HL-60 (cell line): ENCODE results near the gene DCAF16.

Source experiments
- DNase-seq, 2 experiments: peaks; one replicate each; pipeline ENCODE4 v3.0.0-alpha.2; 2010 to 2020; ENCODE audit warnings: low read depth in 1 of 2, low spot score in 1 of 2
- H3K27ac ChIP-seq: fragments of 250-450 bp; sonication (Bioruptor Pico); replicated peaks from 2 replicates; pipeline ENCODE4 v1.5.1; 2020; ENCODE audit warnings: mild to moderate bottlenecking, moderate library complexity
- H3K27me3 ChIP-seq: fragments of 250-450 bp; sonication (Bioruptor Pico); 2 replicates; pipeline ENCODE4 v1.5.1; 2021; ENCODE audit warnings: mild to moderate bottlenecking, moderate library complexity; ENCODE audit not compliant: insufficient read depth, poor library complexity, severe bottlenecking
- H3K4me3 ChIP-seq: replicated peaks from 2 replicates; pipeline ENCODE4 v1.5.1; 2011; ENCODE audit warnings: mild to moderate bottlenecking, control low read depth, low read length; ENCODE audit not compliant: insufficient read depth
- GABPA ChIP-seq: IDR thresholded peaks from 2 replicates; pipeline ENCODE4 v1.6.1; 2012; ENCODE audit warnings: low read depth
- POLR2AphosphoS5 ChIP-seq: IDR thresholded peaks from 2 replicates; pipeline ENCODE4 v1.6.1; 2012; ENCODE audit warnings: low read depth
- SPI1 ChIP-seq: IDR thresholded peaks from 2 replicates; pipeline ENCODE4 v1.6.1; 2012; ENCODE audit warnings: low read depth, mild to moderate bottlenecking, borderline replicate concordance
- TF ChIP-seq, protein P1 (sequence below): IDR thresholded peaks from 2 replicates; pipeline ENCODE4 v1.6.1; 2012; ENCODE audit warnings: low read depth; ENCODE audit not compliant: insufficient replicate concordance
- TF ChIP-seq, protein P2 (sequence below): IDR thresholded peaks from one replicate; pipeline ENCODE4 v1.5.1; 2011; ENCODE audit warnings: low read length, control low read depth, inconsistent platforms; ENCODE audit not compliant: insufficient read depth

Gene DCAF16

DNA sequence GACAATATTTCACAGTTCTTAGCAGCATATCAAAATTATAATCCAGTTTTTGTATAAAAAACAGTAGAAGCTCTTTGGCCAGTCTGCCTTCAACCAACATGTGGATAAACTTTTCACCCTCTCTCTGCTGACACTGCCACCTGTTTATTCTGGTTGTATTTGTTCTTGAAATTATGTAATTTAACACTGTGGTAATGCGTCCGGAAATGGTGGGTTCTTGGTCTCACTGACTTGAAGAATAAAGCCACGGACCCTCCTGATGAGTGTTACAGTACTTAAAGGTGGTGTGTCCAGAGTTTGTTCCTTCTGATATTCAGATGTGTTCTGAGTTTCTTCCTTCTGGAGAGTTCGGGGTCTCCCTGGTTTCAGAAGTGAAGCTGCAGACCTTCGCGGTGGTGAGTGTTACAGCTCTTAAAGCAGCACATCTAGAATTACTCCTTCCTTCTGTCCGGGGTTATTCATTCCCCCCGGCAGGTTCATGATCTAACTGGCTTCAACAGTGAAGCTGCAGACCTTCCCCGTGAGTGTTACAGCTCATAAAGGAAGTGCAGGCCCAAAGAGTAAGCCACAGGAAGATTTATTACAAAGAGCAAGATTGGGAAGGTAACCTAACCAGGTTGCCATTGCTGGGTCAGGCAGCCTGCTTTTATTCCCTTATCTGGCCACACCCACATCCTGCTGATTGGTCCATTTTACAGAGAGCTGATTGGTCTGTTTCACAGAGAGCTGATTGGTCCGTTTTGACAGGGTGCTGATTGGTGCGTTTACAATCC is 44.9 kb downstream of the DCAF16 start:
- H3K4me3 ChIP-seq: no peak overlapping the region
- TF ChIP-seq, protein P1, sequence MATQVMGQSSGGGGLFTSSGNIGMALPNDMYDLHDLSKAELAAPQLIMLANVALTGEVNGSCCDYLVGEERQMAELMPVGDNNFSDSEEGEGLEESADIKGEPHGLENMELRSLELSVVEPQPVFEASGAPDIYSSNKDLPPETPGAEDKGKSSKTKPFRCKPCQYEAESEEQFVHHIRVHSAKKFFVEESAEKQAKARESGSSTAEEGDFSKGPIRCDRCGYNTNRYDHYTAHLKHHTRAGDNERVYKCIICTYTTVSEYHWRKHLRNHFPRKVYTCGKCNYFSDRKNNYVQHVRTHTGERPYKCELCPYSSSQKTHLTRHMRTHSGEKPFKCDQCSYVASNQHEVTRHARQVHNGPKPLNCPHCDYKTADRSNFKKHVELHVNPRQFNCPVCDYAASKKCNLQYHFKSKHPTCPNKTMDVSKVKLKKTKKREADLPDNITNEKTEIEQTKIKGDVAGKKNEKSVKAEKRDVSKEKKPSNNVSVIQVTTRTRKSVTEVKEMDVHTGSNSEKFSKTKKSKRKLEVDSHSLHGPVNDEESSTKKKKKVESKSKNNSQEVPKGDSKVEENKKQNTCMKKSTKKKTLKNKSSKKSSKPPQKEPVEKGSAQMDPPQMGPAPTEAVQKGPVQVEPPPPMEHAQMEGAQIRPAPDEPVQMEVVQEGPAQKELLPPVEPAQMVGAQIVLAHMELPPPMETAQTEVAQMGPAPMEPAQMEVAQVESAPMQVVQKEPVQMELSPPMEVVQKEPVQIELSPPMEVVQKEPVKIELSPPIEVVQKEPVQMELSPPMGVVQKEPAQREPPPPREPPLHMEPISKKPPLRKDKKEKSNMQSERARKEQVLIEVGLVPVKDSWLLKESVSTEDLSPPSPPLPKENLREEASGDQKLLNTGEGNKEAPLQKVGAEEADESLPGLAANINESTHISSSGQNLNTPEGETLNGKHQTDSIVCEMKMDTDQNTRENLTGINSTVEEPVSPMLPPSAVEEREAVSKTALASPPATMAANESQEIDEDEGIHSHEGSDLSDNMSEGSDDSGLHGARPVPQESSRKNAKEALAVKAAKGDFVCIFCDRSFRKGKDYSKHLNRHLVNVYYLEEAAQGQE: no peak
- TF ChIP-seq, protein P2, sequence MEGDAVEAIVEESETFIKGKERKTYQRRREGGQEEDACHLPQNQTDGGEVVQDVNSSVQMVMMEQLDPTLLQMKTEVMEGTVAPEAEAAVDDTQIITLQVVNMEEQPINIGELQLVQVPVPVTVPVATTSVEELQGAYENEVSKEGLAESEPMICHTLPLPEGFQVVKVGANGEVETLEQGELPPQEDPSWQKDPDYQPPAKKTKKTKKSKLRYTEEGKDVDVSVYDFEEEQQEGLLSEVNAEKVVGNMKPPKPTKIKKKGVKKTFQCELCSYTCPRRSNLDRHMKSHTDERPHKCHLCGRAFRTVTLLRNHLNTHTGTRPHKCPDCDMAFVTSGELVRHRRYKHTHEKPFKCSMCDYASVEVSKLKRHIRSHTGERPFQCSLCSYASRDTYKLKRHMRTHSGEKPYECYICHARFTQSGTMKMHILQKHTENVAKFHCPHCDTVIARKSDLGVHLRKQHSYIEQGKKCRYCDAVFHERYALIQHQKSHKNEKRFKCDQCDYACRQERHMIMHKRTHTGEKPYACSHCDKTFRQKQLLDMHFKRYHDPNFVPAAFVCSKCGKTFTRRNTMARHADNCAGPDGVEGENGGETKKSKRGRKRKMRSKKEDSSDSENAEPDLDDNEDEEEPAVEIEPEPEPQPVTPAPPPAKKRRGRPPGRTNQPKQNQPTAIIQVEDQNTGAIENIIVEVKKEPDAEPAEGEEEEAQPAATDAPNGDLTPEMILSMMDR: no peak
- TF ChIP-seq POLR2AphosphoS5 (no peak), SPI1 (no peak), GABPA (no peak)
- H3K27me3 ChIP-seq: no peaks in the 10 kb centered on the region
- no peak overlapping the region for H3K27ac ChIP-seq
- no peak for DNase-seq

DNA sequence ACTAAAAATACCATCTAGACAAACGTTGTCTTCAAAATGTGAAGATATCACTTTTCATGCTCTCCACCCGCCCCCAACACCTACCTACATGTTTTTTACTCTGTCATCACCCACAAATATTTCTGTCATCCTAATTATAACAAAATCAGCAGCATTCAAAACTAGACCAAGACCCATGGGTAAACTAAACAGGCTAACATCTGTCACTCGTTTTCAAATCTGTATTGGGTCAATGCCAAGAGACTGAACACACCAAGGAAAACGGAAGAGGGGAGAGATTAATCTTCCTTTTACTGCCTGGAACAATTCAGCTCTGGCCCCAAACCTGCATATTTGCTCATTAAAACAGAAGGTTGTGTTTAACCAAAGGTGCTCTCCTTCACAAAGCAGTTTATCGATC is 46.6 kb downstream of the DCAF16 start:
- no peak for DNase-seq
- Histone ChIP-seq H3K27me3 (no peaks in the 10 kb centered on the region), H3K4me3 (no peak overlapping the region), H3K27ac (no peak overlapping the region)
- TF ChIP-seq POLR2AphosphoS5 (no peak), GABPA (no peak), SPI1 (no peak)
- TF ChIP-seq, protein P2: no peak
- TF ChIP-seq, protein P1: no peak

DNA sequence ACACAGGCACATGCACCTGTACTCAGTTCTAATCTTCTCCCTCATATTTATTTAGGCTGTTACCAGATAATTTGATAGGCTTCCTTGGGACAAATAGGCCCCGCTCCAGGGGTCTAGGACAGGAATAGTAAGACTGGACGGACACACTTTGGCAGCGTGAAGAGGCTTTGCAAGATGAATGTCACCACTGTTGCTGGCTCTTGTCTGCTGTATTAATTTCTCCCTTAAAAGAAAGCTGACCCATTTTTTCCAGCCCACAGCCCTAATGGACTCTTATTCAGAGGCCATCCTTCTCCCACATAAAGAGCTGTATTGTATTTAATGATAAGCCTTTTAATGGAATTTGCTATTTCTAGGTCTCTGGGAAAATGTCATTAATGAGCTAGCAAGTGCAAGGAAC is 47.1 kb downstream of the DCAF16 start:
- Histone ChIP-seq H3K27me3 (no peaks in the 10 kb centered on the region), H3K4me3 (no peak overlapping the region), H3K27ac (no peak overlapping the region)
- DNase-seq: no peak
- TF ChIP-seq POLR2AphosphoS5: no peak
- TF ChIP-seq GABPA: no peak
- no peak for TF ChIP-seq SPI1
- TF ChIP-seq, protein P1: no peak
- TF ChIP-seq, protein P2: no peak
